Ramos (cell line): ENCODE data around the gene ATXN7L3.
"Not testable (repeated sequence)": the region's sequence is repeated elsewhere in the genome, so short reads cannot be mapped to it uniquely, and the experiment has no call there.

Source experiments
- in situ Hi-C: fragments of 300-500 bp; cut with MboI; formaldehyde crosslinking; loops from one replicate; pipeline ENCODE4 v1.14.3; 2022; ENCODE audit warnings: low sequenced_read_pairs; ENCODE audit not compliant: unreplicated experiment

The ATXN7L3 gene

GRCh38 chr17:44183024-44183423, 16.7 kb downstream of the ATXN7L3 start:
- in situ Hi-C loops, result no loop called here

- in situ Hi-C loops, result no loop called here
Measured at GRCh38 chr17:44178133-44178532, 21.6 kb downstream of the ATXN7L3 start.

GRCh38 chr17:44177640-44178039, 22.0 kb downstream of the ATXN7L3 start:
- in situ Hi-C loops, result no loop called here

- in situ Hi-C loops, result no loop called here
Measured at GRCh38 chr17:44176671-44177501, 22.8 kb downstream of the ATXN7L3 start.

- in situ Hi-C loops, result no loop called here
Measured at GRCh38 chr17:44176257-44176656, 23.4 kb downstream of the ATXN7L3 start.

- in situ Hi-C loops, result no loop called here
Measured at GRCh38 chr17:44174427-44174826, 25.3 kb downstream of the ATXN7L3 start.

- in situ Hi-C loops, result no loop called here
Measured at GRCh38 chr17:44171931-44172455, 27.7 kb downstream of the ATXN7L3 start.

GRCh38 chr17:44170499-44171201, 29.0 kb downstream of the ATXN7L3 start, which contains the start of gene ASB16:
ASB16 (plus strand) TSS chr17:44170704; CDS start chr17:44170790, 86 bp downstream.
- in situ Hi-C loops, result no loop called here

GRCh38 chr17:44170135-44170498, 29.6 kb downstream of the ATXN7L3 start:
- in situ Hi-C loops, result no loop called here

- in situ Hi-C loops, result no loop called here
Measured at GRCh38 chr17:44167181-44167861, 32.4 kb downstream of the ATXN7L3 start.

- in situ Hi-C loops, result no loop called here
Measured at GRCh38 chr17:44164476-44164875, 35.2 kb downstream of the ATXN7L3 start.

- in situ Hi-C loops, result no loop called here
Measured at GRCh38 chr17:44159519-44160210, 40.0 kb downstream of the ATXN7L3 start.

GRCh38 chr17:44155488-44155887, 44.2 kb downstream of the ATXN7L3 start:
- in situ Hi-C loops, result no loop called here

GRCh38 chr17:44152875-44153274, 46.8 kb downstream of the ATXN7L3 start:
- in situ Hi-C loops, result no loop called here

GRCh38 chr17:44149750-44150329, 49.8 kb downstream of the ATXN7L3 start:
- in situ Hi-C loops, result no loop called here

GRCh38 chr17:44149066-44149465, 50.6 kb downstream of the ATXN7L3 start:
- in situ Hi-C loops, result not testable (repeated sequence)

GRCh38 chr17:44147812-44148211, 51.9 kb downstream of the ATXN7L3 start:
- in situ Hi-C loops, result no loop called here

- in situ Hi-C loops, result no loop called here
Measured at GRCh38 chr17:44146375-44147346, 53.0 kb downstream of the ATXN7L3 start.
